ENCODE measurements around the gene ADCK1.
"Not testable (repeated sequence)": the region's sequence is repeated elsewhere in the genome, so short reads cannot be mapped to it uniquely, and the experiment has no call there.

ADCK1 gene, protein sequence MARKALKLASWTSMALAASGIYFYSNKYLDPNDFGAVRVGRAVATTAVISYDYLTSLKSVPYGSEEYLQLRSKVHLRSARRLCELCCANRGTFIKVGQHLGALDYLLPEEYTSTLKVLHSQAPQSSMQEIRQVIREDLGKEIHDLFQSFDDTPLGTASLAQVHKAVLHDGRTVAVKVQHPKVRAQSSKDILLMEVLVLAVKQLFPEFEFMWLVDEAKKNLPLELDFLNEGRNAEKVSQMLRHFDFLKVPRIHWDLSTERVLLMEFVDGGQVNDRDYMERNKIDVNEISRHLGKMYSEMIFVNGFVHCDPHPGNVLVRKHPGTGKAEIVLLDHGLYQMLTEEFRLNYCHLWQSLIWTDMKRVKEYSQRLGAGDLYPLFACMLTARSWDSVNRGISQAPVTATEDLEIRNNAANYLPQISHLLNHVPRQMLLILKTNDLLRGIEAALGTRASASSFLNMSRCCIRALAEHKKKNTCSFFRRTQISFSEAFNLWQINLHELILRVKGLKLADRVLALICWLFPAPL

DNA sequence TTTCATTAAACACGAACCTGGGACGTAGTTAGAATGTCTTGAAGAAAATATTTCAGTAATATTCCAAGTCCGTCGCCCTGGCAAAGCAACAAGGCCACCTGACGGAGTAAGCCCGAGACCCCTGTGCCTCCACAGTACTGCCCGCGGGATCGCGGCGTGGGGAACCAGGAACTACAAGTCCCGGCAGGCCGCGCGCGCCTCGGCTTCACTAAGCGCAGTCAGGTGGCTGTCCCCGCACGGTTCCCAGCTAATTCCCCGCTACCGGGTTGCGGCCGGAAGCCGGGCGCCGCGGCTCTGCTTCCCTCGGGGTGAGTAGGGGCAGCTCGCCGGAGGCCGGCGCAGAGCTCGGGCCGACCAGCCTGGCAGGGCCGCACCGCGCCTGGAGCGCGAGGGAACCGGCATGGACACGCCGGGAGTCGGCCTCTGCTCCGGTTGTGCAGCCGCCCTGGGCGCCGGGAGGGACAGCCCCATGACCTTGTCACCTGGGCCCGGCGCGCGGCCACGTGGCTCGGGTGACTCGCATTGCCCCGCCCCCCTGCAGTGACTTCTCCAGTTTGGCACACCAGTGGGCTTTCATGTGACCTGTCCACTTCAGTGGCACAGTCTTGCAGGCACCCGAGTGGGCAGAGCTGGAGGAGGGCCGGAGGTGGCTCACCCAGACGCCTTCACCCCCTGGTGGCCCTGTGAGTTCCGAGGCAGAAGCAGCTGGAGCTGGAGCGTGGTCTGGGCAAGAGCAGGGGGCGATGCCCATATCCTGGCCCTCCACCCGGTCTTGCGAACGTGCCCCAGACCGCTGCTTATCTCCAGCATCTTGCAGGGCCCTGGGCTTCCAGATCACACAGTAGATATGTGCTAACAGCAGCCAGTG is at the start of gene ADCK1:
Gene ADCK1, plus strand, starts transcription at position 247 of the 868 bp plus-strand sequence. CDS start 18,870 bp downstream, outside the sequence.
- DNase-seq, result peak; percentile 90

DNA sequence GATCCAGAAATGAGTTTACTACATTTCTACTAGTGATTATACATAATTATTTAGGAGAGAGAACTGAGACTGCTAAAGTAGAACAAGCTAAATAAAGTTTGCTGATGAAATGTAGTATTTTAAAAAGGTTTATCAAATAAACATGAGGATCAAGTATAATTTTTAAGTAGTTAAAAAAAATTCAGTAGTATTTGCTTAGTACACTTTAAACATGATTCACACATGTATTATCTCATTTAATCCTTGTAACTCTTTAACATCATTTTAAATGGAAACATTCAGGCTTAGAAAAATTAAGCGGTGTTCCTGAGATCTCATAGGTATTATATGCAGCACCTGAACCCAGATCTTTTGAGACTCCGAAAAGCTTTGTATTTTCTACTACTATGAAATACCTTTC is 47.6 kb upstream of the ADCK1 start:
- DNase-seq, result no peak

DNA sequence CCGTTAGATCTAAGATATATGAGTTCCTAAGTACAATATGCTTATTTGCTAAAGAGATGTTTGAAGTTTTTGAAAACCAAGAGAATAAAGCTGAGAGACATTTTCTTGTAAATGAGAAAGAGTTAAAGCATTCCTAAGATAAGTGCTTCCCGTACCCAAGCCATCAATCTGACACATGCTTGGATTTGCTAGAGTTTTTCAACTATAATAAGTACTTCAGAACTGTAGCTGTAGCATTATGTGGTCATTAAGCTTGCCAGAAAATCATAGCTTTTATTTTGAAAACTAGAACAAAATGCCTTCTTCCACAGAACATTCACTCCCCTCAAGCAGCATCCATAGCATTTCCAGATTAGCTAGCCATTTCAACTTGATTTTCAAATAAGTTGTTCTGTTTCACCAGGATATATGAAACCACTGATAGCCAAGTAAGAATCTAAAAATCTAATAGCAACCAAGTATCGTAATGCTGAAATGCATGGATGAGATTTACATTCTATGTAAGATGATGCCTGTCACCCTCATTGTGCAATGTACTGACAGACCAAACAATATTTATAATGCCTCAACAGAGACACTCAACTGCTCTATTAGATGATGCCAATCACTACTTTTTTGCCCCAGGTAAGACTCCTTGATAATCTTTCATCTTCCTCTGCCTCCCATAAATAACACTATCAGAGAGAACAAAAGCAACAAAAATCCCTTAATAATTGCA is 47.0 kb upstream of the ADCK1 start:
- DNase-seq, result no peak

DNA sequence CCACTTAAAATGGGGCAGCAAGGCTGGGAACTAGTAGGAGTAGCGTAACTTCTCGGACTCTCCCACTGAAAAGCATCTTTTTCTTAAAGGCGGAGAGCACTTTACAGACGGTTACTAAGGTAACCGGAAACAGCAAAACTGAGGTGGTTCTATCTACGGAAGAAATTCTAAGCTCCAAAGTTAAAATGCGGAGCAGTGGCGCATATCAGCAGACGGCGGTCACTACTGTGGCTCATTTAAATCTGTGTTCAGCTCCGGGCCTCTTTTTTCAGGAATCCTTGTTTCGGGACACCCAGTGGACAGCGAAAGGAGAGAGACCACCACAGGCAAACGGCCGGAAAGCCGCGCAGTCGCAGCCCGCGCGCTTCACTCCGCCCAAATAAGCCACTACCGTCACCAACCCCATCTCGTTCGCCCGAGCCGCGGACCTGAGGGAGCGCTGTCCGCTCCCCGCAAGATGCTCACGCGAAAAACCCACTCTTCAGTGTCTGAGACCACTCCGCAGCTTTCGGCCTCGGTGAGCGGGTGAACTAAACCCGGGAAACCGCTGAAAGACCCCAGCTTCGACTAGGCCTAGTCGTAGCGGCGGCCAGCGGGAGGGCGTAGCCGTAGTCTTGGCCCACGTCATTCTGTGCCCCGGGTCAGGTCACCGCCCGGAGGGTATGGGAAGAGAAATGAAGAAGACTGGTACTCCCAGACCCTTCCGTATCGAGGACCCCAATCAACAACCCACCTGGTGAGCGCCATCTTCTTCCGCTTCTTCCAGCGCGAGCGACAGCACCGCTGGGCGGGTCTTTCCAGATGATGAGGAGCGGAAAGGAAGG is 39.3 kb upstream of the ADCK1 start, which contains the start of gene SNW1:
Gene SNW1, minus strand, starts transcription at position 776 of the 824 bp plus-strand sequence. Its CDS starts 29 bp downstream, at position 747.
- DNase-seq, result peak; percentile 96

DNA sequence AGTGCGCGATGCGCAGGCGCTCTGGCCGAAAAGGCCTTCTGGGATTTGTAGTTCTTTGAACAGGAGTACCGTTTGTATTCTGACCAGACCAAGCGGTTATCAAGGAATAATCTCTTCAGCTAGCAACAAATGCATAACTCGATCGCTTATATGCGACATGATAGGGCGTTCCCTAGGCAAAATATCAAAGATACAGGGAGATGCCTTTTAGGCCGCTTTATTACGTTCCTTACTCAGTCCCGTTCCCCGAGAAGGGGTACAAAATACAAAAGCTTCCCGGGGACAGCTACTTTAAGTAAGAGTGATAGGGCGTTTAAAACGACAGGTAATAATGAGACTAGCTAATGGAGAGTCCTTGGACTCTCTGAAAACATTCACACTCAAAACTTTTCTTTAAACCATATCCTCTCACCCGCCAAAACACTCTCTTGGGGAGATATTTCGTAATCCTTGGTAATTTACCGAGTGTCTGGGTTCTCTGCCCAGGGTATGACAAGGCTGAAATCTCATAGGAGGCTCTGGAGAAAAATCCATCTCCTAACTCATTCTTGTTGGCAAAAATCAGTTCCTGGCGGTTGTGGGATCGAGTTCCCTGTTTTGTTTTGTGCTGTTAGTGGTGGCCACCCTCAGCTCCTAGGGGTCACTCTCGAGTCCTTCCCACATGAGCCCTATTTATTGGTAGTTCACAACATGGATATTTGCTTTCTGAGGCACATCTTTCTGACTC is 38.5 kb upstream of the ADCK1 start:
- peak; percentile 23 for DNase-seq

DNA sequence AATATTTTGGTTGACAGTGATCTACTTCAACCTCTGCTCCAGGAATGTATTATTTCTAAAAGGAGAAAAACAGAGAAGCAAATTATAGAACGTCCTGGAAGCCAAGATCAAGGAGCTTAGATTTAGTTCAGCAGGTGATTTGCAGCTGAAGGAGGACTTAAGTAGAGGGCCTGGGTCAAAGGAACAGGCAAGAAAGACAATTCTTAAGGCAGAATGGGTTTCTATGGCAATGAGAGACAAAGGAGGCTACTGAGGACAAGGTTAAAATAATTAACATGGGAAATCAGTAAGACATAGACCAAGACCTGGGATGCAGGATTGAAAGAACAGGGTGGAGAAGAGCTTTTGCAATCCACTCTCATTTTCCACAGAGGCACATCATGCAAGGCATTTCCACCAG is 36.6 kb upstream of the ADCK1 start:
- DNase-seq, result no peak

DNA sequence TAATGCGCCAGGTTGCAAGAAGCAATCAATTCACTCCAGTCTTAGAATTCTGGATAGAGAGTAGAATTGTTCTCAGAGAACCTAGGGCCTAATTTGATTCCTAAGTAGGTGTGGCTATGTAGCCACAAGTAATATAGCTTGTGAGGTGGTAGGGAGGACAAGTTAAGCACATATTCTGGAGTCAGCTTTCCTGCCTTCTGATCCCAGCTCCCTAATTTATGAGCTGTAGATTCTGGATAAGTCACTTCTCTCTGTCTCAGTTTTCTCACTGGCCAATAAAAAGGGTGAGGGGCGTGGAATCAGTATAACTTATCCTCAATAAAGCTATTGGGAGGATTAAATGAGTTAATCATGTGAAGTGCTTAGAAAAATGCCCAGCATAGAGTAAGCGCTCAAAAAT is 35.9 kb upstream of the ADCK1 start:
- no peak for DNase-seq

DNA sequence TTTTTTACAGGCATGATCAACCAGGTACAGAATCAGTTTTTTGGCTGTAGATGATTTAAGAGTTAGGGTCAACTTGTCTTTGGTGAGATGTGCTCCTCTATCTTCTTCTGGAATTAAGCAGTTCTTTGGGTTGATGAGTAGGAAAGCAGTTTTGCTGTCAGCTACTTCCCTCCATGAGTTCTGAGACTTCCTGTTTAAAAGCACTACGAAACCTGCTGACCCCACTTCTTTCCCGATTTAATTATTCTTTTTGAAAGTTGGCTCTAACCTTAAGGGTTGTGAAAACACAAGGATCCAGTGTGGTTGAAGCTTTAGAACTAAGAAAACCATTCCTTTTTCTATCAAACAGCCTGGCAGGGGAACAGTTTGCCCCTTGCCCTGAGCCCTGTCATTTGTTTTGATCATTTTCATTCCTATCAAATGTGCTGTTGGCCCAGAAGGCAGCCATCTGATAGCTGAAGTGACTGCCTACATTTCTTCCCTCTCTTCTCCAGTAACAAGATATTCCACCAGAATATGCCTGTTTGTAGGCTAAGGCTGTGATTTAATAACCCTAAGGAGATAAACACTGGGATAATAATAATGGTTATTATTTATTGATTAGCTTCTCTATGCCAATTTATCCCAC is 31.4 kb upstream of the ADCK1 start:
- DNase-seq, result not testable (repeated sequence)

DNA sequence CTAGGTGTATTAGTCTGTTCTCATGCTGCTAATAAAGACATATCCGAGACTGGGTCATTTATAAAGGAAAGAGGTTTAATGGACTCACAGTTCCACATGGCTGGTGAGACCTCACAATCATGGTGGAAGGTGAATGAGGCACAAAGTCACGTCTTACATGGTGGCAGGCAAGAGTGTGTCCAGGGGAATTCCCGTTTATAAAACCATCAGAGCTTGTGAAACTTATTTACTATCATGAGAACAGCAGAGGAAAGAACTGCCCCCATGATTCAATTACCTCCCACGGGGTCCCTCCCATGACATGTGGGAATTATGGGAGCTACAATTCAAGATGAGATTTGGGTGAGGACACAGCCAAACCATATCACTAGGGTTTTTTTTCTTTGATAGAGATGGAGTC is 25.9 kb upstream of the ADCK1 start:
- not testable (repeated sequence) for DNase-seq

DNA sequence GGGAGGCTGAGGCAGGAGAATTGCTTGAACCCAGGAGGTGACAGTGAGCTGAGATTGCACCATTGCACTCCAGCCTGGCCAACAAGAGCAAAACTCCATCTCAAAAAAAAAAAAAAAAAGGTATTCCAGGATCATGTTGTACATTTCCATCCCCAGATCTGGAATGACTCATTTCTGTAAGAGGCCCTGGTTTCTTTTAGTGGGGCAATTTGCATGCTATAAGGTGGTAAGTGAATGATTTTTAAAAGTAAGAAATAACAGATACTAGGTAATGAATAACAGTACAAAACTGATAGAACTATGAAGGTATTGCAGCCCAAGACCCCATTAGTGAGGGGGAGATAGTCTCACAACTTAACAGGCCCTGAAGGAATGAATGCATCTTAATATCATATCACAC is 17.7 kb upstream of the ADCK1 start:
- no peak for DNase-seq

DNA sequence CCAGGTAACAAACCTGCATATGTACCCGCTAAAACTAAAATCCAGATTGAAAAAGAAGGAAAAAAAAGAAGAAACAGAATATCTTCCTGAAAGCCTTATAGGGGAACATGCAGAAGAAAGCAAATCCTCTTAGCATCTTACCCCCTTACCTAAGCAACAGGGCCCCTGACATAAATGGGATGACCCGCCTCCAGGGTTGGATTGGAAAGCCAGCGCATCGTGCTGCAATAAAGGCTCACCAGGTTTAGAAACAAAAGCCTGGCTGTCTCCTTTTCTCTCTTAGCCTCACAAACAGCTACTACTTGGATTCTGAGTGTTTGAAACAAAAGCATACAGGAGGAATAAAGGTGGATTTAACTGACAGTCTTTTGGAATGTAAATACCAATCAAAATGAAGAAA is 13.8 kb upstream of the ADCK1 start:
- no peak for DNase-seq

DNA sequence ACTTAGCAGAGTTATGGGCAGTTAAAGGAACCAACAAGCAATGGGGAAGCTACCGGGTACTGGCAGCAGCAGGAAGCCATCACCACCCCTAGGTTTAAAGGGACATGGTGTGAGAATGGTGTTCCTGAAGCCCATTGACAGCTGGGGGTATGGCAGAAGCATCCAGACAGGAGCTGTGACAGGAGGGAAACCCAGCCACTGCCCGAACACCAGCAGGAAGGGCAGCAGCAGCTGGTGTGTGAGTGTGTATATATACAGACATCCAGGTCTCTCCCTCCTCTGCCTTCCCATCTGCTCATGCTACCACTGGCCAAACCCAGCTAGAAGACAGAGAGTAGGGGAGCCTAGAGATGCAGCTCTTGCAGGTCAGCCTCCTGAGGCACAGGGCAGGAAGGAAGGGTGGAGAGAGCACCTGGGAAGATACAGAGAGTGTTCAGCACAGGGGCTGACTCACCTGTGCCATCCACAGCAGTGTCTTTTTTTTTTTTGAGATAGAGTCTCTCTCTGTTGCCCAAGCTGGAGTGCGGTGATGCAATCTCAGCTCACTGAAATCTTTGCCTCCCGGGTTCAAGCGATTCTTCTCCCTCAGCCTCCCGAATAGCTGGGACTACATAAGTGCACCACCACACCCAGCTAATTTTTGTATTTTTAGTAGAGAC is 9.2 kb upstream of the ADCK1 start:
- no peak for DNase-seq

DNA sequence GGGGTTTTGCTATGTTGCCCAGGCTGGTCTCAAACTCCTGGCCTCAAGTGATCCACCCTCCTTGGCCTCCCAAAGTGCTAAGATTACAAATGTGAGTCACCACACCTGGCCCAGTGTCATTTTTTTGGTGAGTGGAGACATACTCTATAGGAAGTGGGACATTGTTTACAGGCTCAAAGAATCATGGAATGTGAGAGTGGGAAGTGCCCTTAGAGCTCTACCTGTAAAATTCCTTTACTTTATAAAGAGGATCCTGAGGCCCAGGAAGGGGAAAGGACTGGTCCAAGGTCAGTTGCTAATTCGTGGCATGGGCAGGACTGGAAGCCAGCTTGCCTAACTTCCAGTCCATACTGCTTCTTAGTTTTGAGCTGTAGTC is 8.7 kb upstream of the ADCK1 start:
- no peak for DNase-seq

DNA sequence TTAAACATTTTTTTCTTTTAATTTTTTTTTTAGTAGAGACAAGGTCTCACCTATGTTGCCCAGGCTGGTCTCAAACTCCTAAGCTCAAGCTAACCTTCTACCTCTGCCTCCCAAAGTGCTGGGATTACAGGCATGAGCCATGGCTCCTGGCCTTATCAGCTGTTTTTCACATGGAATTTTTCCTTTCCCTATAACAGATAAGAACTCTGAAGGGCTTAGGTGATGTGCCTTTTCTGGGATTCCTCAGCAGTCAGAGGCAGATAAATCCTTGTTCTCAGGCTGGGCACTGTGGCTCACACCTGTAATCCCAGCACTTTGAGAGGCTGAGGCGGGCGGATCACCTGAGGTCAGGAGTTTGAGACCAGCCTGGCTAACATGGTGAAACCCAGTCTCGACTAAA is 6.7 kb upstream of the ADCK1 start:
- not testable (repeated sequence) for DNase-seq

DNA sequence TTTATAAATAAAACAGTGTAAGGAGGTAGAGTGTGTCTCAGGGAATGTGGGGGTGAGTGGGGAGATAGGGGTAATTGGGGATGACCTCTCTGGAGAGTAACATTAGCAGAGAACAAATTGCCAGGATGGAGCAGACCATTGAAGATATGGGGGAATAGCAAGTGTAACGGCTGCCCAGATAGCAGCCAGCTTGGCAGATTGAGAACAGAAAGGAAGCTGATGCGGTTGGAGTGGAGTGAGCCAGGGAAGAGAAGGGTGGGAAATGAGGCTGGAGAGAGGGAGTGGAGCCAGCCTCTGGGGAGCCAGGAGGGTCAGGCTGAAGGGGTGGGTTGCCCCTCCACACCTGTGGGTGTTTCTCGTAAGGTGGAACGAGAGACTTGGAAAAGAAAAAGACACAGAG is 5.6 kb upstream of the ADCK1 start:
- no peak for DNase-seq

DNA sequence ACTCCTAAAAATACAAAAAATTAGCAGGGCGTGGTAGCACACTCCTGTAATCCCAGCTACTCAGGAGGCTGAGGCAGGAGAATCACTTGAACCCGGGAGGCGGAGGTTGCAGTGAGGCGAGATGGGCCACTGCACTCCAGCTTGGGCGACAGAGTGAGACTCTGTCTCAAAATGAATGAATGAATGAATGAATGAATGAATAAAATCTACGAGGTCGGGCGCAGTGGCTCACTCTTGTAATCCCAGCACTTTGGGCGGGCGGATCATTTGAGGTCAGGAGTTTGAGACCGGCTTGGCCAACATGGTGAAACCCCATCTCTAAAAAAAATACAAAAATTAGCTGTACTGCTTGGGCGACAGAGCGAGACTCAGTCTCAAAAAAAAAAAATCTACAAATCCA is 453 bp upstream of the ADCK1 start:
- not testable (repeated sequence) for DNase-seq

DNA sequence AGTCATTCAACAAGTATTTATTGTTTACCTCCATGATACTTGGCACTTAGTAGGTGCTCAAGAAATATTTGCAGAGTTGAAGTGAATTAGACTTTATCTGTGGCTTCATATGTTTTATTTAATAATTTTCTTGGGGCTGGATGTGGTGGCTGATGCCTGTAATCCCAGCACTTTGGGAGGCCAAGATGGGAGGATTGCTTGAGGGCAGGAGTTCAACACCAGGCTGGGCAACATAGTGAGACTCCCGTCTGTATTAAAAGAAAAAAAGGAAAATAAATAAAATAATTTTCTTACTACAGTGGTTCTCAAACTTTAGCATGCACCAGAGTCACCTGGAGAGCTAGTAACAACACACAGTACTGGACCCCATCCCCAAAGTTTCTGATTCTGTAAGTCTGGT is 905 bp downstream of the ADCK1 start:
- no peak for DNase-seq

DNA sequence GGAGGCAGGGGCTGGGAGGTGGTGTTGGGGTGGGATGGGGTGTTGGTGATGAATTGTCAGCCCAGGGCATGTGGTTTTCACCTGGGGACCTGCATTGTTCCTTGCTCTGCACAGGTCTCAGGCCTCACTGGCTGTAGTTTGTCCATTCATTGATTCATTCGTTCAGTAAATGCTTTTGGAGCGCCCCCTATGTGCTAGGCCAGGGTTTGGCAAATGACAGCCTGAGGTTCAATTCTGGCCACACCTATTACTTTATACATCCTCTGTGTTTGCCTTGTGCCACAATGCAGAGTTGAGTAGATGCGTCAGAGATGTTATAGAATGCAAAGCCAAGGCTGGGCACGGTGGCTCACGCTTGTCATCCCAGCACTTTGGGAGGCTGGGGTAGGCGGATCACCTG is 4.7 kb downstream of the ADCK1 start:
- DNase-seq, result peak; percentile 57

DNA sequence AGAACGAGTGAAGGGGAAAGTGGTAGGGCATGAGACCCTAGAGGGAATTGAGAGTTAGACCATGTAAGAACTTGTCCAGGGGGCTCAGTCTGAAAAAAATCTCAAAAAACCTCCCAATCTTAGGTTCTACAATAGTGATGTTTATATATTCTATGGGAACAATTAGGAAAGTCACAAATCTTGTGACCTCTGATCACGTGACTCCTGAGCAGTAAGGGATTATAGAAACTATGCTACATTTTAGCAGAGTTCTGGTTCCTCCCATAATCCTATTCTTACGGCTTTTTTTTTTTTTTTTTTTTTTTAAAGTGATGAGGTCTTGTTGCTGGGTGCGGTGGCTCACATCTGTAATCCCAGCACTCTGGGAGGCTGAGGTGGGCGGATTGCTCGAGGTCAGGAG is 5.8 kb downstream of the ADCK1 start:
- DNase-seq, result no peak

DNA sequence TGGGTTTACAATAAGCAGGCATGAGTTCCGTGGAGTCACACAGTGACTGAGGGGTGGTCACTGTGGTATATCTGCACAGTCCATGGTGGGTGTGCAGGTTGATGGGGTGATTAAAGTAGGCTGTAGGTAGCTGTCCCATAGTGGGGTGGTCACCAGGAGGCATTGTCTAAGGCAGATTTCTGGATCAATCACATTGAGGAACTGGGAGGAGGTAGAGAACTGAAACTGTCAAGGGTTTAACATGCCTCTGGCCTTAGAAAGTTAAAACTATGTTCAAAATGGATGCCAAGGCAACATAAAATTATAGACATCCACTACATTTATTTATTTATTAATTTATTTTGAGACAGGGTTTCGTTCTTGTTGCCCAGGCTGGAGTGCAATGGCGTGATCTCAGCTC is 8.3 kb downstream of the ADCK1 start:
- no peak for DNase-seq

Measured in activated CD4-positive, alpha-beta T cell treated with anti-CD3 and anti-CD28 coated beads, Interleukin-10, Interleukin-2, amounts not matched to agents 100 ng/mL and 50 ng/mL, durations not matched to agents 16 hours and 8 hours (primary cell).